DND-41 (cell line): ENCODE measurements around the gene TBC1D22B.

Experiments
- EZH2 ChIP-seq: IDR thresholded peaks from 3 replicates; pipeline ENCODE4 v1.6.1; 2012; ENCODE audit warnings: borderline replicate concordance, low read depth, mild to moderate bottlenecking, moderate library complexity, low read length, inconsistent platforms; ENCODE audit not compliant: severe bottlenecking
- TF ChIP-seq, protein P1 (sequence below): IDR thresholded peaks from 2 replicates; pipeline ENCODE4 v1.5.1; 2012; ENCODE audit warnings: borderline replicate concordance, low read length, moderate library complexity, mild to moderate bottlenecking; ENCODE audit not compliant: poor library complexity, severe bottlenecking; ENCODE audit errors: extremely low read depth

DNA sequence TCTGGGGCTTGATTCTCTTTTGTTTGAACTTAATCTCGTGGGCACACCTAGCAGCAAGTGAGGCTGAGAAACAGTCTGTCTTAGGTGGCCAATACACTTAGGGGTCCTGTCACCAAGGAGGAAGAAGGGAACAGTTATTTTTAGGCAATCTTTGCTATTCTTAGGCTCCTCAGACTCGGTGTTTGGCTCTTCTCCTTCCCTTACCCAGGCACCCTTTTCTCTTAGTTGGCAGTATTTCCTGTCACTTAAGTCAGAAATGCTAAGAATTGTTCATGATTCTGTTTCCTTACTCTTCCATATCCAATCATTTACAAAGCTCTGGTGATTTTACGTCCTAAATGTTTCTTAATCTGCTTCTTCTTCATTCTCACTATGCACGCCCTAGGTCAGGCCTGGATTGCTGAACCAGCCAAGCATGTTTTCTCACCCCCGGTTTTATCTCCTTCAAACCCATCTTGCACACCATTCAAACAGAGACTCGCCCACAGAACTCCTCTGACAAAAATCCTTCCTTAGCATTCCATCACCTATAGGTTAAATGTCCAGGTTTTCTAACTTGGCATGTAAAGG, 45.6 kb downstream of the TBC1D22B start:
- TF ChIP-seq, protein P1, sequence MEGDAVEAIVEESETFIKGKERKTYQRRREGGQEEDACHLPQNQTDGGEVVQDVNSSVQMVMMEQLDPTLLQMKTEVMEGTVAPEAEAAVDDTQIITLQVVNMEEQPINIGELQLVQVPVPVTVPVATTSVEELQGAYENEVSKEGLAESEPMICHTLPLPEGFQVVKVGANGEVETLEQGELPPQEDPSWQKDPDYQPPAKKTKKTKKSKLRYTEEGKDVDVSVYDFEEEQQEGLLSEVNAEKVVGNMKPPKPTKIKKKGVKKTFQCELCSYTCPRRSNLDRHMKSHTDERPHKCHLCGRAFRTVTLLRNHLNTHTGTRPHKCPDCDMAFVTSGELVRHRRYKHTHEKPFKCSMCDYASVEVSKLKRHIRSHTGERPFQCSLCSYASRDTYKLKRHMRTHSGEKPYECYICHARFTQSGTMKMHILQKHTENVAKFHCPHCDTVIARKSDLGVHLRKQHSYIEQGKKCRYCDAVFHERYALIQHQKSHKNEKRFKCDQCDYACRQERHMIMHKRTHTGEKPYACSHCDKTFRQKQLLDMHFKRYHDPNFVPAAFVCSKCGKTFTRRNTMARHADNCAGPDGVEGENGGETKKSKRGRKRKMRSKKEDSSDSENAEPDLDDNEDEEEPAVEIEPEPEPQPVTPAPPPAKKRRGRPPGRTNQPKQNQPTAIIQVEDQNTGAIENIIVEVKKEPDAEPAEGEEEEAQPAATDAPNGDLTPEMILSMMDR, result no peak
- TF ChIP-seq EZH2, result no peak
